HG02642 (cell line): Measurements from ENCODE around the gene SALL1.

Experiments
- ATAC-seq: cut with Tn5 transposase; IDR thresholded peaks from one replicate; pipeline ENCODE4 v1.9.1; 2021; ENCODE audit warnings: mild to moderate bottlenecking; ENCODE audit not compliant: unreplicated experiment, poor library complexity

Gene SALL1

GRCh38 chr16:51150888-51151320 is at the start of gene SALL1:
TSS of gene SALL1 (minus strand) at chr16:51151270. CDS start at chr16:51151241, 29 bp downstream.
- ATAC-seq = no peak

- ATAC-seq = no peak
These were observed 49.7 kb upstream of the SALL1 start for GRCh38 chr16:51200793-51201192.

GRCh38 chr16:51197953-51198748 is 47.1 kb upstream of the SALL1 start:
- no peak for ATAC-seq

DNA sequence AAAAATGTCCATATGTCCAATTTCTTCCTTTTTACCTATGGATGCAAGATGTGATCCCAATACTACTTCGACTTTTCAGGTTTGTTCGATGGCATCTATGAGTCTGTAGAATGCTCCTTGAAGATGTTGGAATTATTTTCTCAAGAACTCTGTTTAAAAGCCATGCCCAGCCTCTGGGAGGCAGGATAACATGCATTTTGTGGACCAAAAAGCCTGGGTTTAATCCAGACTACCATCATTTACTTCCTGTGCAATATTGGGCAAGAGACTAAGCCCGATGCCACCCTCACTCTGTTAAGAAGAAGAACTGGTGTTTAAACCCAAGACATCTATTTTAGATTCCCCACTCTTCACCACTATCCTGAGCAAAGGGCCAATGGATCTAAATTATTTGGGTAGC is 42.8 kb upstream of the SALL1 start:
- no peak for ATAC-seq

DNA sequence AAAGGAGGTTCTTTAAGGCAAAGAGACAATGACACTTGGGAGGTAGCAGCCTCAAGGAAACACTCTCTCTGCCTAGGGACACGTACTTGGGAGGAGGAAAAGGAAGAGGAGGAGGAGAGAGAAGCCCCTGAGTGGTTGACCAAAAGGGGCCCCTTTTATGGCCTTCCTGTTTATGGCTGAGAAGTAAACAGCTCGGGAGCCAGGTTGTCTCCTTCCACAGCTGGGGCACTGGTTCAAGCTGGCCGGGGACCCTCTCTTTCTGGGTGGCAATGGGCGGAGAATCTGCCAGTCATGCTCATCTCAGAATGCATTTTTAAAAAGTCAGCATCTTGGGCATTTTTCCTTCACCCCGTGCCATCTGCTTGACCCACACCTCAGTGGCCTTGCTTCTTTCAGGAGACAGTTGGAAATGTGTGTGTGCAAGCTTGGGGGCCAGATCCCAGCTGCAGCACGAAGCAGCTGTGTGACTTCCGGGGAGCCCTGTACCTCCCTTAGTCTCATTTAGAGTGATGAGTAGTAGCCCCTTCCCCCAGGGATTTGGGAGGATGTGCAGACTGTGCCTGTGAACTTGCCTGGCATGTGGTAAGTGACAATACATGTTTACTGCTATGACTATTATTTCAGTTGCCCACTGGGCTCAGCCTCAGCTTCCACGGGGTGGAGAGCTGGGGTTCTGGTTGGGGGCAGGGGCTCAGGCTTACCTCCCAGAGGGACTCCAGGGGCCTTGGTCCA is 33.8 kb upstream of the SALL1 start:
- ATAC-seq = no peak

- ATAC-seq = no peak
These were observed 30.4 kb upstream of the SALL1 start for GRCh38 chr16:51181503-51181811.

- ATAC-seq = no peak
These were observed 29.8 kb upstream of the SALL1 start for GRCh38 chr16:51180719-51181502.

- no peak for ATAC-seq
These were observed 24.0 kb upstream of the SALL1 start for GRCh38 chr16:51175081-51175480.

- no peak for ATAC-seq
These were observed 21.3 kb upstream of the SALL1 start for GRCh38 chr16:51172368-51172767.

DNA sequence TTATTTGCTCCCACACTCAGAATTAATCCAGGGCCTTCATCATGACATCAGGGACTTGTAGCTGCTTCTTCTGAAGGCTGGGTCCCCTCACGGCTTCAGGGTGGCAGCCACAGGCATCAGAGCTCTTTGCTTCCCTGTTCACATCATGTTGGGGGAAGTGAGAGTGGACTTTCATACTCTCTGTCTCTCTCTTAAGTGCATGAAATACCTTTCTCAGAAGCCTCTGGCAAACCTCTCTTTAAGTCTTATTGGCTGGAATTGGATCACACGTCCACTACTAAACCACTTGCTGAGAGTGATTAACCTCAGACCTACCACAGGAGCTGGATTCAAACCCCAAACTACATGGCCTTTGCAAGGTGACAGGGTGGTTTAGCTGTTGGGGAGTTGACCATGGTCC is 17.7 kb upstream of the SALL1 start:
- ATAC-seq = no peak

GRCh38 chr16:51167170-51167895 is 16.3 kb upstream of the SALL1 start:
- ATAC-seq = no peak

DNA sequence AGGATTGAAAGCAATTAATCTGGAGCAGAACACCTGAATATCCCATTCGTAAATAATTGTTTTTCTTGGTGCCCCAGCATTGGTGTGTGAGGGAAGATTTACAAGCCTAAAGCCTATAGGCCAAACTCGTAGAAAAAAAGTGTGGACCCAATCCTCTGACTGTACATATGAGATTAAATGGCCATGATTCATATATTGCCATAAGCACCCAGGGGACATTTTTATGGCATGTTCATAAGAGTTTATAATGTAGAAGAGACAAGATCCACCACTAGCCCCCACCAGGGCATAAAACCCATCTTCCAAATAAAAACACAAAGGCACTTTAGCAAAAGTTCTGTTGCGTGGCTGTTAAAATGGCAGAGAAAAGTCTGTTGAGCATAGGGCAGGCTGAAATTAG is 15.5 kb upstream of the SALL1 start:
- ATAC-seq = no peak

DNA sequence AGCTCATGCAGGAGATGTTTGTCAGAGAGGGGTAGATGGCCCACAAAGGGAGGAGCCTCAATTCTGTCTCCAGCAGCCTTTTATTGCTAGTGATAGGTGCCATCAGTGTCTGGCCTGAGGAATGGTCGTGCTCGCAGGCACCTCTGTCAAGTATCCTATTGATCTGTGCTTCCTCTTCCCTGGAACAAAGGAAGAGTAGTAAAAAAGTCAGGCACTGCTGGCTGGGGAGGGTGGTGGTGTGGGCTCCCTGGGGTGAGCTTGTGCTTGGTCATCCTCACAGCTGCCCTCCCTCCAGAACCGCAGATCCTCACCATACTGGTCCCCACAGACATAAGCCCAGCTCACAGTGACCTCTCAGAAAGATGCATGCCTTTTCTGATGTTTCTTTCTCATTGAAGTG is 15.0 kb upstream of the SALL1 start:
- no peak for ATAC-seq

DNA sequence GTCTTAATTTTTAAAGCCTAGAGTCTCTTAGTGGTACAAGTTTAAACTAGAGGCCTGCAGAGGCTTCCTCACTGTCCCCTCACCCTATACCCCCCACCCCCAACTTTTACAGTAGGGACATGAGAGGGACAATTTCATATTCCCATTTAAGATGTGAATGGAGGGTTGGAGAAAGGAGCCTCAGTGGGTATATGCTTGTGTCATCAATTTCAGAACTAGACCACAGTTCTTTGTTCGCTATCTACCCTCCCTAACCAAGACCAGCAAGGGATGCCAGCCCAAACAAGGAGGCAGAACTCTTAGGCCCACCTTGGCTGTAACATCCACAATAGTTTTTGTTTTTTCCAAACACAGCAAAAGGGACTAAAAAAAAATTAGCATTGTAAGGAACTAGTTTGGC is 14.0 kb upstream of the SALL1 start:
- no peak for ATAC-seq

GRCh38 chr16:51164574-51164973 is 13.5 kb upstream of the SALL1 start:
- ATAC-seq = no peak

DNA sequence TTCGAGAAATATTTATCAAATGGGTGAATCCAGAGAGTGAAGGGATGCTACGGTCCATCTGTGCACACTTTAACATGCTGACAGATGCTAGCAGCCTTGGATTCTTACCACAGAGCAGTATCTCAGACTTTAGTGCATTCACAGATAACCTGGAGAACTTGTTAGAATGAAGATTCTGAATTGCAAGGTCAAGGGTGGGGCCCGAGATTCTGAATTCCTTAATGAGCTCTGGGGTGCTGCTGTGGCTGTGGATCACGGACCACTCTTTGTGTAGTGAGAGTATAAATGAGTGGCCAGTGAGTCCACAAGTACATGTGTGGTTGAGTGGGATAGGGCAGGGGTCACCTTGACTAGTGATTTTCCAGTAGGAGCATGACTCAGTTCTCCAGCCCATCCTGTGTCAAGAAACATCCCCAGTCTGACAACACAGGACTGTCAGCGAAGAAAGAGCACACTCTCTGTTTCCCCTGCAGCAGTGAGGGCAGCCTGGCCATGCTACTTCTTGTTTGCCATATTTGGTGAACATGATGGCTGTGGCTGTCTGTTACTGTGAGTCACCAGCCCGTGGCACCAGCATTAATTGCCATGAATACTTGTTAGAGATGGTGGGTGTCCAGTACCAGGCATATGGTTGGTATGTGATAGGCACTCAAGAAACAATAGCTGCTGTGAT is 13.0 kb upstream of the SALL1 start:
- ATAC-seq = no peak

DNA sequence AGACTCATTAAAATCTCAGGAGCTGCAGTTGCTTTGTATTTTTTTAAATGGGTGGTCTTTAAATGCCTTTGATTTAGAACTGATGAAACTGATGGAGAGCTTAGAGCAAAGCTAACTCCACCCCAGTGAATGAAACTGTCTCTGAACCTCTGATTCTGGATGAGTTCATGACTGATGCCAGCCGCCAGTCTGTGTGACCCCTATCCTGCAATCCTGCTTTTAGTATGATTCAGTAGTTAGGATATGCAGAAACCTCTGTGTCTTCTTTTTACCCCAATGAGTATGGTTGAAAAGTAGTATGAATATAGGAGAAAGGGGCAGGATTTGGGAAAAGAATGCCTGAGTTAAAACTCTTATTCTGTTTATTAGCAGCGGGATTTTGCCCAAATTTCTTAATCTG is 12.3 kb upstream of the SALL1 start:
- ATAC-seq = no peak

- no peak for ATAC-seq
These were observed 10.5 kb upstream of the SALL1 start for GRCh38 chr16:51161440-51162195.

DNA sequence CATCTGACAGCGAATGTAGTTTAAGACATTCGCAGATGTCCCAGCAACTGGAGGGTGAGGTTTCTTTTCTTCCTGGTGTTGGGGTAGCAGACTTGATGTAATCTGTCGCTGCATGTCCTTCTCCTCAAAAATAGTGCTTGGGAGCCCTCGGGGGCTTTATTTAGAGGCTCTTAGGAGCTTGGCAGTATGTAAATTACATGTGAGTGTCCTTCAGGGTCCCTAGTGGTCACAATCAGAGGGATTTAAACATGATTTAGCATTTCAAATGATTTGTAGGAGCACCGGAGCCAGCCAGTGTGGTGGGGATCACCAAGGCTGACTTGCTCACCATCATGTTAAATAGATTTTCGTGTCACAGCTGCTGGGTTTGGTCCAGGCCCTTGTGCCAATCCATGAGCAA is 8.8 kb upstream of the SALL1 start:
- no peak for ATAC-seq
